ENCODE measurements around the gene PPM1H.

PPM1H gene

GRCh38 chr12:62640910-62641448 lies 294.0 kb downstream of the PPM1H start:
- DNase-seq = peak in 3 of 4 experiments; percentile 5 to 34 (median 8)

- no peak for DNase-seq
Observed at GRCh38 chr12:62637679-62638078, 297.3 kb downstream of the PPM1H start.

- no peak for DNase-seq
Observed at GRCh38 chr12:62635649-62636048, 299.3 kb downstream of the PPM1H start.

- DNase-seq = peak in 3 of 4 experiments; percentile 11 to 32 (median 15)
Observed at GRCh38 chr12:62632411-62632918, 302.5 kb downstream of the PPM1H start.

GRCh38 chr12:62631471-62632410 lies 303.2 kb downstream of the PPM1H start:
- peak in 3 of 4 experiments; percentile 22 to 56 (median 53) for DNase-seq

- no peak for DNase-seq
Observed at GRCh38 chr12:62629971-62630739, 304.8 kb downstream of the PPM1H start.

- DNase-seq = no peak
Observed at GRCh38 chr12:62629413-62629812, 305.5 kb downstream of the PPM1H start.

- no peak for DNase-seq
Observed at GRCh38 chr12:62627181-62627580, 307.8 kb downstream of the PPM1H start.

- DNase-seq = peak; percentile 42 to 56 (median 48)
Observed at GRCh38 chr12:62625228-62625627, 309.7 kb downstream of the PPM1H start.

GRCh38 chr12:62622177-62622576 lies 312.8 kb downstream of the PPM1H start:
- no peak for DNase-seq

GRCh38 chr12:62621101-62621638 lies 313.8 kb downstream of the PPM1H start:
- DNase-seq = no peak

- DNase-seq = no peak
Observed at GRCh38 chr12:62618930-62619329, 316.0 kb downstream of the PPM1H start.

GRCh38 chr12:62618319-62618718 lies 316.6 kb downstream of the PPM1H start:
- no peak for DNase-seq

- DNase-seq = no peak
Observed at GRCh38 chr12:62613081-62613480, 321.9 kb downstream of the PPM1H start.

- no peak for DNase-seq
Observed at GRCh38 chr12:62606654-62607053, 328.3 kb downstream of the PPM1H start.

- no peak for DNase-seq
Observed at GRCh38 chr12:62605981-62606380, 329.0 kb downstream of the PPM1H start.

- peak in 2 of 4 experiments; percentile 18 to 20 for DNase-seq
Observed at GRCh38 chr12:62604871-62605270, 330.1 kb downstream of the PPM1H start.

- DNase-seq = no peak
Observed at GRCh38 chr12:62604373-62604772, 330.6 kb downstream of the PPM1H start.

- DNase-seq = no peak
Observed at GRCh38 chr12:62603811-62604098, 331.2 kb downstream of the PPM1H start.

GRCh38 chr12:62603061-62603810 lies 331.7 kb downstream of the PPM1H start:
- peak; percentile 89 to 94 (median 93) for DNase-seq

GRCh38 chr12:62602255-62603060 lies 332.5 kb downstream of the PPM1H start:
- DNase-seq = peak; percentile 95 to 97 (median 96)
